OCI-LY3 (cell line): ENCODE measurements around the gene OAS2.

Experiments
- EZH2phosphoT487 ChIP-seq: fragments of 200-600 bp; shearing (Covaris generic); IDR thresholded peaks from 2 replicates; pipeline ENCODE4 v1.6.1; 2018; ENCODE audit warnings: antibody characterized with exemption, mixed run types, low read depth
- TF ChIP-seq, protein P1 (sequence below): fragments of 200-600, 300-600 bp; sonication (generic); IDR thresholded peaks from 2 replicates; pipeline ENCODE4 v1.5.1; 2014; ENCODE audit warnings: antibody characterized with exemption, low read length, low read depth

DNA sequence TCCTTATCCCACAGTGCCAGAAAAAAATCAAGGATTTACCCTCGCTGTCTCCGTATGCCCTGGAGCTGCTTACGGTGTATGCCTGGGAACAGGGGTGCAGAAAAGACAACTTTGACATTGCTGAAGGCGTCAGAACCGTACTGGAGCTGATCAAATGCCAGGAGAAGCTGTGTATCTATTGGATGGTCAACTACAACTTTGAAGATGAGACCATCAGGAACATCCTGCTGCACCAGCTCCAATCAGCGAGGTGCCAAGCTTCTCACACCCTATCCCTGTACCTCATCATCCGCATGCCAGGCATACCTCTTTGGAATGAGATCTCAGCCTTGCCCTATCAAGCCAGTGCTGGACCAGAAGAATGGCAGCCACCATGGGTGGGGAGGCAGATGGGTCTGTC, 19.2 kb downstream of the OAS2 start:
- TF ChIP-seq, protein P1, sequence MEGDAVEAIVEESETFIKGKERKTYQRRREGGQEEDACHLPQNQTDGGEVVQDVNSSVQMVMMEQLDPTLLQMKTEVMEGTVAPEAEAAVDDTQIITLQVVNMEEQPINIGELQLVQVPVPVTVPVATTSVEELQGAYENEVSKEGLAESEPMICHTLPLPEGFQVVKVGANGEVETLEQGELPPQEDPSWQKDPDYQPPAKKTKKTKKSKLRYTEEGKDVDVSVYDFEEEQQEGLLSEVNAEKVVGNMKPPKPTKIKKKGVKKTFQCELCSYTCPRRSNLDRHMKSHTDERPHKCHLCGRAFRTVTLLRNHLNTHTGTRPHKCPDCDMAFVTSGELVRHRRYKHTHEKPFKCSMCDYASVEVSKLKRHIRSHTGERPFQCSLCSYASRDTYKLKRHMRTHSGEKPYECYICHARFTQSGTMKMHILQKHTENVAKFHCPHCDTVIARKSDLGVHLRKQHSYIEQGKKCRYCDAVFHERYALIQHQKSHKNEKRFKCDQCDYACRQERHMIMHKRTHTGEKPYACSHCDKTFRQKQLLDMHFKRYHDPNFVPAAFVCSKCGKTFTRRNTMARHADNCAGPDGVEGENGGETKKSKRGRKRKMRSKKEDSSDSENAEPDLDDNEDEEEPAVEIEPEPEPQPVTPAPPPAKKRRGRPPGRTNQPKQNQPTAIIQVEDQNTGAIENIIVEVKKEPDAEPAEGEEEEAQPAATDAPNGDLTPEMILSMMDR: no peak
- TF ChIP-seq EZH2phosphoT487: no peak
